Sigmoid colon (tissue), 4 donors: ENCODE data around the gene FMO4.

Experiments used
- CTCF ChIP-seq, 4 experiments: fragments of 450-650 bp in 3 of 4; fragments of 200-600 bp in 1 of 4; IDR thresholded peaks; one replicate each; pipeline ENCODE4 v1.5.1; 2016 to 2019; ENCODE audit warnings: antibody characterized with exemption in 4 of 4, mild to moderate bottlenecking in 3 of 4, moderate library complexity in 2 of 4
- EP300 ChIP-seq, 4 donors: sonication (generic); formaldehyde crosslinking; IDR thresholded peaks; one replicate each; pipeline ENCODE4 v1.6.1; 2017; ENCODE audit warnings: antibody characterized with exemption in 4 of 4
- POLR2A ChIP-seq, 2 donors: fragments of 450-650 bp; IDR thresholded peaks; one replicate each; pipeline ENCODE4 v1.6.1; 2016; ENCODE audit warnings: antibody characterized with exemption in 2 of 2, mild to moderate bottlenecking in 2 of 2, moderate library complexity in 2 of 2
- POLR2AphosphoS5 ChIP-seq, 4 donors: sonication (generic); formaldehyde crosslinking; IDR thresholded peaks; one replicate each; pipeline ENCODE4 v1.6.1; 2017; ENCODE audit warnings: antibody characterized with exemption in 4 of 4

GRCh38 chr1:171310661-171311087 is 3.3 kb upstream of the FMO4 start:
- no peak for TF ChIP-seq CTCF (IDR thresholded peaks at IDR 0.05)
- no peak for TF ChIP-seq POLR2A (IDR thresholded peaks at IDR 0.05)
- no peak for TF ChIP-seq POLR2AphosphoS5 (IDR thresholded peaks at IDR 0.05)
- no peak for TF ChIP-seq EP300 (IDR thresholded peaks at IDR 0.05)
